Chondrocyte (in vitro differentiated cells): Measurements from ENCODE around the gene MYL7. TPM values are rescaled to one million over a fixed set of nuclear protein-coding genes. Genes with fewer than 3 reads are reported as not detected.

Experiments
- DNase-seq: peaks from one replicate; pipeline ENCODE4 v3.0.0; 2021; ENCODE audit warnings: mixed read lengths, low spot score
- H3K27ac Mint-ChIP-seq: one replicate; pipeline ENCODE4 v1.8.0; 2021; ENCODE audit warnings: mild to moderate bottlenecking, moderate library complexity, mixed read lengths; ENCODE audit not compliant: unreplicated experiment
- H3K27me3 Mint-ChIP-seq: 2 replicates; pipeline ENCODE4 v1.8.0; 2021; ENCODE audit warnings: low read depth, mixed read lengths
- H3K36me3 Mint-ChIP-seq: 2 replicates; pipeline ENCODE4 v1.8.0; 2021; ENCODE audit warnings: low read depth, mixed read lengths
- H3K4me1 Mint-ChIP-seq: 2 replicates; pipeline ENCODE4 v1.8.0; 2021; ENCODE audit warnings: low read depth, mild to moderate bottlenecking, mixed read lengths
- H3K4me3 Mint-ChIP-seq: one replicate; pipeline ENCODE4 v1.8.0; 2021; ENCODE audit warnings: mild to moderate bottlenecking, moderate library complexity, mixed read lengths; ENCODE audit not compliant: unreplicated experiment
- H3K9me3 Mint-ChIP-seq: 2 replicates; pipeline ENCODE4 v1.8.0; 2021; ENCODE audit warnings: low read depth, mixed read lengths
- CTCF ChIP-seq: fragments of 200-600 bp; sonication (generic); IDR thresholded peaks from 2 replicates; pipeline ENCODE4 v1.5.0; 2021; ENCODE audit warnings: antibody characterized with exemption, mild to moderate bottlenecking, moderate library complexity
- long read RNA-seq: library from polyadenylated mRNA; stranded (forward); transcript quantifications from one replicate; pipeline ENCODE4 v2.0.0, GENCODE V29; 2021
- total RNA-seq: library from RNA; stranded (reverse); gene quantifications from 3 replicates; pipeline ENCODE4 v1.2.1, GENCODE V29; 2021

MYL7 gene
- not detected in 3 replicates for total RNA-seq
- long read RNA-seq, result 0 reads

GRCh38 chr7:44141221-44141850, at the start of gene MYL7:
Gene MYL7 (minus strand): TSS chr7:44141332. CDS start chr7:44141305, 27 bp downstream.
- no peak for TF ChIP-seq CTCF
- Mint-ChIP-seq H3K4me1 (no peaks in the 10 kb centered on the region), H3K27me3 (peaks cover 2% of the 10 kb centered on the region), H3K4me3 (no peak within 1 kb of the TSS), H3K27ac (no peak within 1 kb of the TSS), H3K9me3 (no peaks in the 10 kb centered on the region), H3K36me3 (no peaks in the 10 kb centered on the region)
- no peak for DNase-seq

- H3K9me3 Mint-ChIP-seq, result no peaks in the 10 kb centered on the region
- H3K4me3 Mint-ChIP-seq, result no peak overlapping the region
- no peaks in the 10 kb centered on the region for H3K36me3 Mint-ChIP-seq
- no peak overlapping the region for H3K27ac Mint-ChIP-seq
- no peak for TF ChIP-seq CTCF
- peaks cover 2% of the 10 kb centered on the region for H3K27me3 Mint-ChIP-seq
- no peaks in the 10 kb centered on the region for H3K4me1 Mint-ChIP-seq
- DNase-seq, result no peak
Observed at GRCh38 chr7:44189993-44190872, 49.1 kb upstream of the MYL7 start.

- no peak for DNase-seq
- no peaks in the 10 kb centered on the region for H3K9me3 Mint-ChIP-seq
- peaks cover 7% of the 10 kb centered on the region for H3K4me1 Mint-ChIP-seq
- no peak for TF ChIP-seq CTCF
- no peak within 1 kb of the TSS for H3K4me3 Mint-ChIP-seq
- peaks cover 2% of the 10 kb centered on the region for H3K27me3 Mint-ChIP-seq
- H3K27ac Mint-ChIP-seq, result no peak within 1 kb of the TSS
- H3K36me3 Mint-ChIP-seq, result no peaks in the 10 kb centered on the region
Observed at GRCh38 chr7:44189286-44189992, 48.3 kb upstream of the MYL7 start, which contains the start of gene GCK. Gene GCK (minus strand): TSS chr7:44189439. CDS start chr7:44188953, 486 bp downstream.

- no peak for TF ChIP-seq CTCF
- no peak overlapping the region for H3K4me3 Mint-ChIP-seq
- H3K27me3 Mint-ChIP-seq, result peaks cover 2% of the 10 kb centered on the region
- H3K4me1 Mint-ChIP-seq, result peaks cover 14% of the 10 kb centered on the region
- H3K27ac Mint-ChIP-seq, result no peak overlapping the region
- H3K9me3 Mint-ChIP-seq, result no peaks in the 10 kb centered on the region
- no peak for DNase-seq
- H3K36me3 Mint-ChIP-seq, result no peaks in the 10 kb centered on the region
Observed at GRCh38 chr7:44188480-44189225, 47.5 kb upstream of the MYL7 start.
